ENCODE data around the gene AFF3. TPM values are rescaled to one million over a fixed set of nuclear protein-coding genes. Genes with fewer than 3 reads are reported as not detected.

The AFF3 gene
- total RNA-seq, 1 experiment from 2014 or later: 0.61 TPM

GRCh38 chr2:100077935-100078334 lies 64.5 kb downstream of the AFF3 start (continued):
- TF ChIP-seq RAD21 (IDR thresholded peaks at IDR 0.05; ENCODE audit: low read depth) (no peak), ATF3 (IDR thresholded peaks at IDR 0.05) (no peak)
- TF ChIP-seq, protein P1, sequence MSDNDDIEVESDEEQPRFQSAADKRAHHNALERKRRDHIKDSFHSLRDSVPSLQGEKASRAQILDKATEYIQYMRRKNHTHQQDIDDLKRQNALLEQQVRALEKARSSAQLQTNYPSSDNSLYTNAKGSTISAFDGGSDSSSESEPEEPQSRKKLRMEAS (IDR thresholded peaks at IDR 0.05): no peak

DNA sequence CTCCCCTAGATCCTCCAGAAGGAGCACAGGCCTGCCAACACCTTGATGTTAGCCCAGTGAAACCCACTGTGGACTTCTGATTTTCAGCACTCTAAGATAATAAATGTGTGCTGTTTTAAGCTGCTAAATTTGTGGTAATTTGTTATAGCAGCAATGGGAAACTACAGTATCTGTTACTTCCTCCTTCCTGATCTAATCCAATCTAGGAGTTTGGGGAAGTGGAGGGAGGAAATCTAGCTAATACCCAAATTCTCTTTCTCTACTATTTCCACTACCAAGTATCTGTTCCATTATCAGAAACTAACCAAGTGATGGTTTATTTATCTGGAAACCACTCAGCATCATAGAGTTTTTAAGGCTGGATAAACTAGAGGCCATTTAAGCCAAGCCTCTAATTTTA lies 64.9 kb downstream of the AFF3 start:
- RAD21 ChIA-PET (ENCODE audit: low non-redundant PET in 1 of 2, low total read pairs in 2 of 2, uncharacterized antibody in 2 of 2, unreplicated experiment in 2 of 2): no interaction called here
- POLR2A ChIA-PET: no interaction called here
- no peak overlapping the region for H3K4me3 ChIP-seq (replicated peaks in 1 of 2; ENCODE audit: low read depth in 1 of 2, low read length in 2 of 2)

More for the DNA sequence above, 64.9 kb downstream of the AFF3 start:
- H3K79me2 ChIP-seq (ENCODE audit: insufficient read depth, low read length): no peaks in the 10 kb centered on the region
- peaks cover 65% of the 10 kb centered on the region for H3K27me3 ChIP-seq (ENCODE audit: insufficient read depth, low read length)
- H3K4me2 ChIP-seq (ENCODE audit: low read length): no peak overlapping the region
- ATAC-seq (no peak), DNase-seq (ENCODE audit: low read depth, low spot score) (no peak)
- no peaks in the 10 kb centered on the region for H3K9me3 ChIP-seq (ENCODE audit: control insufficient read depth in 1 of 2, insufficient read depth in 1 of 2, low read depth in 1 of 2, low read length in 2 of 2)
- H3K9ac ChIP-seq (ENCODE audit: low read length): no peak overlapping the region
- no peaks in the 10 kb centered on the region for H3K4me1 ChIP-seq (ENCODE audit: control insufficient read depth in 1 of 2, insufficient read depth in 2 of 2, low read length in 2 of 2)
- no peaks in the 10 kb centered on the region for H3K36me3 ChIP-seq (ENCODE audit: control insufficient read depth in 1 of 2, insufficient read depth in 2 of 2, low read length in 2 of 2)
- H2AFZ ChIP-seq (ENCODE audit: low read depth, low read length, poor library complexity, severe bottlenecking): no peak overlapping the region
- H3K9me2 ChIP-seq (ENCODE audit: insufficient read depth): no peaks in the 10 kb centered on the region
- H3K27ac ChIP-seq (ENCODE audit: low read depth, low read length): no peak overlapping the region
- BruUV-seq (replicated peaks): no TSS peak
- no peak for TF ChIP-seq CTCF (IDR thresholded peaks at IDR 0.05 in 2 of 3, conservative IDR thresholded peaks at IDR 0.05 in 1 of 3; ENCODE audit: borderline replicate concordance in 1 of 3, insufficient read depth in 1 of 3, low read depth in 2 of 3, low read length in 2 of 3)
- TF ChIP-seq RAD21 (IDR thresholded peaks at IDR 0.05; ENCODE audit: low read depth): no peak
- TF ChIP-seq CEBPB (IDR thresholded peaks at IDR 0.05; ENCODE audit: low read depth): no peak
- no peak for TF ChIP-seq ATF3 (IDR thresholded peaks at IDR 0.05)
- no peak for TF ChIP-seq POLR2A (IDR thresholded peaks at IDR 0.05; ENCODE audit: borderline replicate concordance, extremely low read depth, insufficient read depth, insufficient read length)
- no peak for TF ChIP-seq SRF (IDR thresholded peaks at IDR 0.05; ENCODE audit: low read depth)
- no peak for TF ChIP-seq FOSL1 (IDR thresholded peaks at IDR 0.05; ENCODE audit: low read depth)
- intact Hi-C loops (cut with micrococcal nuclease): no loop called here
- CTCF ChIA-PET: no interaction called here
- H4K20me1 ChIP-seq (ENCODE audit: insufficient read depth): no peaks in the 10 kb centered on the region

All from HCT116 (cell line).